ENCODE results near the gene RSBN1. TPM values are rescaled to one million over a fixed set of nuclear protein-coding genes. Genes with fewer than 3 reads are reported as not detected.

RSBN1 gene
- total RNA-seq, 1 experiment from 2014 or later: 10.7 TPM

GRCh38 chr1:113770031-113770430, 42.2 kb downstream of the RSBN1 start:
- intact Hi-C loops (cut with micrococcal nuclease; ENCODE audit: unreplicated experiment): no loop called here
- no peak for DNase-seq (ENCODE audit: low read depth, low spot score)

GRCh38 chr1:113769601-113769970, 42.7 kb downstream of the RSBN1 start:
- peaks cover 10% of the 10 kb centered on the region; the same call in 1 of the 2 replicates for H3K36me3 ChIP-seq (ENCODE audit: control insufficient read depth, insufficient read depth, low read length)
- H3K4me3 ChIP-seq (ENCODE audit: low read depth in 2 of 2, low read length in 2 of 2): no peak overlapping the region
- no peaks in the 10 kb centered on the region for H3K27me3 ChIP-seq (ENCODE audit: control insufficient read depth, insufficient read depth, low read length)
- ATAC-seq (no peak), DNase-seq (ENCODE audit: low read depth, low spot score) (no peak)
- POLR2A ChIA-PET: no interaction called here
- no TSS peak for BruUV-seq (replicated peaks)
- in situ Hi-C loops (cut with HindIII; ENCODE audit: low pct_unique_long_range_greater_than_20kb, low sequenced_read_pairs): no loop called here
- CTCF ChIA-PET: no interaction called here
- H3K9me3 ChIP-seq (ENCODE audit: control insufficient read depth, insufficient read depth, low read depth, low read length): no peaks in the 10 kb centered on the region
- TF ChIP-seq REST (IDR thresholded peaks at IDR 0.05; ENCODE audit: insufficient read depth in 1 of 2, low read depth in 2 of 2, low read length in 1 of 2): no peak
- no peak for TF ChIP-seq POLR2AphosphoS5 (IDR thresholded peaks at IDR 0.05; ENCODE audit: low read depth, low read length)
- TF ChIP-seq, protein P1, sequence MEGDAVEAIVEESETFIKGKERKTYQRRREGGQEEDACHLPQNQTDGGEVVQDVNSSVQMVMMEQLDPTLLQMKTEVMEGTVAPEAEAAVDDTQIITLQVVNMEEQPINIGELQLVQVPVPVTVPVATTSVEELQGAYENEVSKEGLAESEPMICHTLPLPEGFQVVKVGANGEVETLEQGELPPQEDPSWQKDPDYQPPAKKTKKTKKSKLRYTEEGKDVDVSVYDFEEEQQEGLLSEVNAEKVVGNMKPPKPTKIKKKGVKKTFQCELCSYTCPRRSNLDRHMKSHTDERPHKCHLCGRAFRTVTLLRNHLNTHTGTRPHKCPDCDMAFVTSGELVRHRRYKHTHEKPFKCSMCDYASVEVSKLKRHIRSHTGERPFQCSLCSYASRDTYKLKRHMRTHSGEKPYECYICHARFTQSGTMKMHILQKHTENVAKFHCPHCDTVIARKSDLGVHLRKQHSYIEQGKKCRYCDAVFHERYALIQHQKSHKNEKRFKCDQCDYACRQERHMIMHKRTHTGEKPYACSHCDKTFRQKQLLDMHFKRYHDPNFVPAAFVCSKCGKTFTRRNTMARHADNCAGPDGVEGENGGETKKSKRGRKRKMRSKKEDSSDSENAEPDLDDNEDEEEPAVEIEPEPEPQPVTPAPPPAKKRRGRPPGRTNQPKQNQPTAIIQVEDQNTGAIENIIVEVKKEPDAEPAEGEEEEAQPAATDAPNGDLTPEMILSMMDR (IDR thresholded peaks at IDR 0.05): no peak
- no peaks in the 10 kb centered on the region for H3K4me1 ChIP-seq (ENCODE audit: control insufficient read depth, insufficient read depth, low read length)
- H3K27ac ChIP-seq (ENCODE audit: low read length): no peak overlapping the region
- intact Hi-C loops (cut with micrococcal nuclease; ENCODE audit: unreplicated experiment): no loop called here

More at GRCh38 chr1:113770031-113770430, 42.2 kb downstream of the RSBN1 start:
- no peak for TF ChIP-seq REST (IDR thresholded peaks at IDR 0.05; ENCODE audit: insufficient read depth in 1 of 2, low read depth in 2 of 2, low read length in 1 of 2)
- no peak for TF ChIP-seq SIN3A (IDR thresholded peaks at IDR 0.05; ENCODE audit: borderline replicate concordance, insufficient read depth, low read depth, low read length)
- no peak for TF ChIP-seq POLR2AphosphoS5 (IDR thresholded peaks at IDR 0.05; ENCODE audit: low read depth, low read length)
- TF ChIP-seq TCF7L2 (IDR thresholded peaks at IDR 0.05; ENCODE audit: low read depth, low read length): no peak
- TF ChIP-seq, protein P1 (IDR thresholded peaks at IDR 0.05): no peak
- no TSS peak for BruUV-seq (replicated peaks)
- Histone ChIP-seq H3K4me3 (ENCODE audit: low read depth in 2 of 2, low read length in 2 of 2) (no peak overlapping the region), H3K27ac (ENCODE audit: low read length) (no peak overlapping the region), H3K36me3 (ENCODE audit: control insufficient read depth, insufficient read depth, low read length) (peaks cover 9% of the 10 kb centered on the region; the same call in 1 of the 2 replicates), H3K4me1 (ENCODE audit: control insufficient read depth, insufficient read depth, low read length) (no peaks in the 10 kb centered on the region), H3K9me3 (ENCODE audit: control insufficient read depth, insufficient read depth, low read depth, low read length) (no peaks in the 10 kb centered on the region), H3K27me3 (ENCODE audit: control insufficient read depth, insufficient read depth, low read length) (no peaks in the 10 kb centered on the region)
- POLR2A ChIA-PET: no interaction called here
- CTCF ChIA-PET: no interaction called here
- no peak for ATAC-seq
- in situ Hi-C loops (cut with HindIII; ENCODE audit: low pct_unique_long_range_greater_than_20kb, low sequenced_read_pairs): no loop called here
